K562 (cell line): ENCODE results near the gene CTBP2. TPM values are rescaled to one million over a fixed set of nuclear protein-coding genes. Genes with fewer than 3 reads are reported as not detected.

ENCODE experiments used
- CEBPB ChIP-seq: fragments of 450-650 bp; IDR thresholded peaks from 2 replicates; pipeline ENCODE4 v1.6.1; 2016; ENCODE audit warnings: missing genetic modification characterization, missing compliant biosample characterization
- DPF2 ChIP-seq: fragments of 450-650 bp; IDR thresholded peaks from 2 replicates; pipeline ENCODE4 v1.6.1; 2016
- FOS ChIP-seq: IDR thresholded peaks from 3 replicates; pipeline ENCODE4 v1.6.1; 2011; ENCODE audit not compliant: insufficient read length; ENCODE audit errors: extremely low read depth
- HCFC1 ChIP-seq: IDR thresholded peaks from 2 replicates; pipeline ENCODE4 v1.6.1; 2012; ENCODE audit warnings: low read depth, low read length, improper control_type of control experiment
- RAD51 ChIP-seq: fragments of 450-650 bp; IDR thresholded peaks from 2 replicates; pipeline ENCODE4 v1.7.1; 2016; ENCODE audit warnings: low read depth, mild to moderate bottlenecking, borderline replicate concordance
- RNF2 ChIP-seq: sonication (generic); IDR thresholded peaks from 2 replicates; pipeline ENCODE4 v1.6.1; 2016
- U2AF2 ChIP-seq: fragments of 200-400 bp; formaldehyde crosslinking; optimal IDR thresholded peaks from 2 replicates; pipeline ENCODE3; 2017; ENCODE audit warnings: low read depth, mild to moderate bottlenecking, low read length
- ZEB2 ChIP-seq: fragments of 450-650 bp; IDR thresholded peaks from 2 replicates; pipeline ENCODE4 v1.6.1; 2016
- ZNF124 ChIP-seq: sonication (generic); formaldehyde crosslinking; IDR thresholded peaks from 2 replicates; pipeline ENCODE4 v1.8.1; 2022; ENCODE audit warnings: missing genetic modification reagents
- ZNF699 ChIP-seq: fragments of 250-450 bp; sonication (Bioruptor Pico); IDR thresholded peaks from 2 replicates; pipeline ENCODE4 v1.8.0; 2021; ENCODE audit warnings: mild to moderate bottlenecking, moderate library complexity; ENCODE audit not compliant: insufficient replicate concordance
- polyA plus RNA-seq, 8 experiments: library from polyadenylated mRNA; depleted of rRNA in 4 of 8; stranded (reverse) in 5 of 8; unstranded in 3 of 8; fragments of >200 nt; fragmentation: Nextera tagmentation in 2 of 8; fragmentation: Illumina TruSeq in 1 of 8; extraction: Ambion mirVana in 2 of 8; extraction: Trizol in 1 of 8; gene quantifications; 2 replicates each; pipeline versions ENCODE4 v1.2.1 to v1.2.3, GENCODE V29; 2011 to 2014; ENCODE audit warnings: inconsistent platforms in 1 of 8, missing spikeins in 1 of 8
- total RNA-seq, 7 experiments: library from RNA; depleted of rRNA in 6 of 7; stranded (reverse); fragments of >200 nt in 6 of 7; fragmentation: Illumina TruSeq in 2 of 7; extraction: Trizol in 2 of 7; gene quantifications; 2 replicates each; pipeline versions ENCODE4 v1.2.1 to v1.2.3, GENCODE V29; 2011 to 2021; ENCODE audit warnings: low replicate concordance in 1 of 7
- TF ChIP-seq, protein P1 (sequence below), 2 experiments: fragments of 450-650 bp in 1 of 2; IDR thresholded peaks; 2 replicates each; pipeline ENCODE4 v1.6.1; 2011 to 2017; ENCODE audit warnings: low read depth in 2 of 2, antibody characterized with exemption in 1 of 2, borderline replicate concordance in 1 of 2, low read length in 1 of 2, mild to moderate bottlenecking in 1 of 2, mixed read lengths in 1 of 2; ENCODE audit not compliant: control insufficient read depth in 1 of 2
- TF ChIP-seq, protein P2 (sequence below): fragments of 200-800 bp; sonication (Bioruptor generic); IDR thresholded peaks from 2 replicates; pipeline ENCODE4 v1.6.1; 2017; ENCODE audit warnings: missing genetic modification characterization, missing compliant biosample characterization
- TF ChIP-seq, protein P3 (sequence below): fragments of 250-450 bp; sonication (Bioruptor Pico); IDR thresholded peaks from 2 replicates; pipeline ENCODE4 v1.9.0; 2021; ENCODE audit warnings: mild to moderate bottlenecking, inconsistent platforms
- TF ChIP-seq, protein P4 (sequence below): sonication (generic); formaldehyde crosslinking; IDR thresholded peaks from 2 replicates; pipeline ENCODE4 v1.5.0; 2020; ENCODE audit warnings: missing genetic modification reagents
- TF ChIP-seq, protein P5 (sequence below): sonication (generic); formaldehyde crosslinking; IDR thresholded peaks from 2 replicates; pipeline ENCODE4 v1.8.0; 2022; ENCODE audit warnings: mild to moderate bottlenecking, missing genetic modification reagents, borderline replicate concordance

Gene CTBP2
- total and polyA plus RNA-seq, 9 of the 15 experiments (the other 6 are each of a cell fraction or from before 2014, with no cell fraction given): 1.3 to 8.8 (median 5.1) TPM

DNA sequence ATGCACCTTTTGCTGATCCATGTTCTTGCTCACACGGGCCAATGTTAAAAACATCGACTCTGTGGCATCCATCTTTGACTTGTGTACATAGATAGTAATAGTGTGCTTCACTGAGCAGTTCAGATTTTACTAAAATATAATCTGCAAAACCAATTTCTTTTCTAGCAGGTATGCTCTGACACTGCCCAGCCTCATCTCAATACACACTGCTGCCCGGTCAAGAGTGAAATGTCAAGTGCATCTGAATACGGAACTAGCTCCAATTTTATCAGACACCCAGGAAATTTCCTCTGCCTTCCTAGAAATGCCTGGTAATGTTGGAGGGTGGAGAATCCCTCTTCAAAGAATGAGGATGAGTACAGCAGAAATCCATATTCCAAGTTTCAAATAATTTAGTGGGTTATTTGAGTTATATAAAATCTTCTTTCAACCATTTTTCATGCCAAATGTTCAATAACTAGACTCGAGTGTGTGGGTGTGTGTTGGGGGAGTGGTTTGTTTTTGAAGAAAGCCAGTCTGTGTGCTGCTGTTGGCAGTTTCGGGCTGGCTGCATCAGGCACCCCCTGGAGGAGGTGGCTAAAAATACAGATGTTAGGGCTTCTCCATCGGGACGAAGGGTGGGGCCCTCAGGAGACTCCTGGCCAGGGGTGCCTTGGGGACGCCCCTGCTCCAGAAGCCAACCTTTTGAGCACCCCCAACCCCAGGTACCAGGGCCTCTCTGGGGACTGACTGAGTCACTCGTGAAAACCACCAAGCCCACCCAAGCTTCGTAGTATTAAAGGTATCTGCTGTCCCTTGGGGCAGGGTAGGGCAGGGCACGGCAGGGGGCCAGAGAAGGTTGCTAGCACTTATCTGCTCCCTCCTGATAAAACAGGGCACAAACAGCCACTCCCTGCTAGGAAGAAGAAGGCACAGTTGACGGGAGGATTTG lies 15.4 kb downstream of the CTBP2 start (continued):
- TF ChIP-seq, protein P1, sequence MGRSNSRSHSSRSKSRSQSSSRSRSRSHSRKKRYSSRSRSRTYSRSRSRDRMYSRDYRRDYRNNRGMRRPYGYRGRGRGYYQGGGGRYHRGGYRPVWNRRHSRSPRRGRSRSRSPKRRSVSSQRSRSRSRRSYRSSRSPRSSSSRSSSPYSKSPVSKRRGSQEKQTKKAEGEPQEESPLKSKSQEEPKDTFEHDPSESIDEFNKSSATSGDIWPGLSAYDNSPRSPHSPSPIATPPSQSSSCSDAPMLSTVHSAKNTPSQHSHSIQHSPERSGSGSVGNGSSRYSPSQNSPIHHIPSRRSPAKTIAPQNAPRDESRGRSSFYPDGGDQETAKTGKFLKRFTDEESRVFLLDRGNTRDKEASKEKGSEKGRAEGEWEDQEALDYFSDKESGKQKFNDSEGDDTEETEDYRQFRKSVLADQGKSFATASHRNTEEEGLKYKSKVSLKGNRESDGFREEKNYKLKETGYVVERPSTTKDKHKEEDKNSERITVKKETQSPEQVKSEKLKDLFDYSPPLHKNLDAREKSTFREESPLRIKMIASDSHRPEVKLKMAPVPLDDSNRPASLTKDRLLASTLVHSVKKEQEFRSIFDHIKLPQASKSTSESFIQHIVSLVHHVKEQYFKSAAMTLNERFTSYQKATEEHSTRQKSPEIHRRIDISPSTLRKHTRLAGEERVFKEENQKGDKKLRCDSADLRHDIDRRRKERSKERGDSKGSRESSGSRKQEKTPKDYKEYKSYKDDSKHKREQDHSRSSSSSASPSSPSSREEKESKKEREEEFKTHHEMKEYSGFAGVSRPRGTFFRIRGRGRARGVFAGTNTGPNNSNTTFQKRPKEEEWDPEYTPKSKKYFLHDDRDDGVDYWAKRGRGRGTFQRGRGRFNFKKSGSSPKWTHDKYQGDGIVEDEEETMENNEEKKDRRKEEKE (IDR thresholded peaks at IDR 0.05; ENCODE audit: borderline replicate concordance in 1 of 2, control insufficient read depth in 1 of 2, low read depth in 2 of 2, low read length in 1 of 2): no peak
- TF ChIP-seq ZNF124 (CRISPR knock-in tag) (no peak), ZNF699 (CRISPR knock-in tag) (no peak), FOS (no peak), HCFC1 (no peak), U2AF2 (no peak), RNF2 (no peak), CEBPB (no peak), ZEB2 (peak; percentile 67; the same call in 1 of the 2 replicates), RAD51 (no peak), DPF2 (peak; percentile 74)
- TF ChIP-seq, protein P2, sequence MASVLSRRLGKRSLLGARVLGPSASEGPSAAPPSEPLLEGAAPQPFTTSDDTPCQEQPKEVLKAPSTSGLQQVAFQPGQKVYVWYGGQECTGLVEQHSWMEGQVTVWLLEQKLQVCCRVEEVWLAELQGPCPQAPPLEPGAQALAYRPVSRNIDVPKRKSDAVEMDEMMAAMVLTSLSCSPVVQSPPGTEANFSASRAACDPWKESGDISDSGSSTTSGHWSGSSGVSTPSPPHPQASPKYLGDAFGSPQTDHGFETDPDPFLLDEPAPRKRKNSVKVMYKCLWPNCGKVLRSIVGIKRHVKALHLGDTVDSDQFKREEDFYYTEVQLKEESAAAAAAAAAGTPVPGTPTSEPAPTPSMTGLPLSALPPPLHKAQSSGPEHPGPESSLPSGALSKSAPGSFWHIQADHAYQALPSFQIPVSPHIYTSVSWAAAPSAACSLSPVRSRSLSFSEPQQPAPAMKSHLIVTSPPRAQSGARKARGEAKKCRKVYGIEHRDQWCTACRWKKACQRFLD (CRISPR knock-in tag): no peak
- TF ChIP-seq, protein P3, sequence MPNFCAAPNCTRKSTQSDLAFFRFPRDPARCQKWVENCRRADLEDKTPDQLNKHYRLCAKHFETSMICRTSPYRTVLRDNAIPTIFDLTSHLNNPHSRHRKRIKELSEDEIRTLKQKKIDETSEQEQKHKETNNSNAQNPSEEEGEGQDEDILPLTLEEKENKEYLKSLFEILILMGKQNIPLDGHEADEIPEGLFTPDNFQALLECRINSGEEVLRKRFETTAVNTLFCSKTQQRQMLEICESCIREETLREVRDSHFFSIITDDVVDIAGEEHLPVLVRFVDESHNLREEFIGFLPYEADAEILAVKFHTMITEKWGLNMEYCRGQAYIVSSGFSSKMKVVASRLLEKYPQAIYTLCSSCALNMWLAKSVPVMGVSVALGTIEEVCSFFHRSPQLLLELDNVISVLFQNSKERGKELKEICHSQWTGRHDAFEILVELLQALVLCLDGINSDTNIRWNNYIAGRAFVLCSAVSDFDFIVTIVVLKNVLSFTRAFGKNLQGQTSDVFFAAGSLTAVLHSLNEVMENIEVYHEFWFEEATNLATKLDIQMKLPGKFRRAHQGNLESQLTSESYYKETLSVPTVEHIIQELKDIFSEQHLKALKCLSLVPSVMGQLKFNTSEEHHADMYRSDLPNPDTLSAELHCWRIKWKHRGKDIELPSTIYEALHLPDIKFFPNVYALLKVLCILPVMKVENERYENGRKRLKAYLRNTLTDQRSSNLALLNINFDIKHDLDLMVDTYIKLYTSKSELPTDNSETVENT: no peak
- TF ChIP-seq, protein P4, sequence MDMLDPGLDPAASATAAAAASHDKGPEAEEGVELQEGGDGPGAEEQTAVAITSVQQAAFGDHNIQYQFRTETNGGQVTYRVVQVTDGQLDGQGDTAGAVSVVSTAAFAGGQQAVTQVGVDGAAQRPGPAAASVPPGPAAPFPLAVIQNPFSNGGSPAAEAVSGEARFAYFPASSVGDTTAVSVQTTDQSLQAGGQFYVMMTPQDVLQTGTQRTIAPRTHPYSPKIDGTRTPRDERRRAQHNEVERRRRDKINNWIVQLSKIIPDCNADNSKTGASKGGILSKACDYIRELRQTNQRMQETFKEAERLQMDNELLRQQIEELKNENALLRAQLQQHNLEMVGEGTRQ: no peak
- TF ChIP-seq, protein P5, sequence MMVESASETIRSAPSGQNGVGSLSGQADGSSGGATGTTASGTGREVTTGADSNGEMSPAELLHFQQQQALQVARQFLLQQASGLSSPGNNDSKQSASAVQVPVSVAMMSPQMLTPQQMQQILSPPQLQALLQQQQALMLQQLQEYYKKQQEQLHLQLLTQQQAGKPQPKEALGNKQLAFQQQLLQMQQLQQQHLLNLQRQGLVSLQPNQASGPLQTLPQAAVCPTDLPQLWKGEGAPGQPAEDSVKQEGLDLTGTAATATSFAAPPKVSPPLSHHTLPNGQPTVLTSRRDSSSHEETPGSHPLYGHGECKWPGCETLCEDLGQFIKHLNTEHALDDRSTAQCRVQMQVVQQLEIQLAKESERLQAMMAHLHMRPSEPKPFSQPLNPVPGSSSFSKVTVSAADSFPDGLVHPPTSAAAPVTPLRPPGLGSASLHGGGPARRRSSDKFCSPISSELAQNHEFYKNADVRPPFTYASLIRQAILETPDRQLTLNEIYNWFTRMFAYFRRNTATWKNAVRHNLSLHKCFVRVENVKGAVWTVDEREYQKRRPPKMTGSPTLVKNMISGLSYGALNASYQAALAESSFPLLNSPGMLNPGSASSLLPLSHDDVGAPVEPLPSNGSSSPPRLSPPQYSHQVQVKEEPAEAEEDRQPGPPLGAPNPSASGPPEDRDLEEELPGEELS (CRISPR knock-in tag): no peak
